T-helper 2 cell treated with Interferon-gamma antibody and Interleukin-4, amounts not matched to agents 5 μg/mL and 100 μg/mL, for 36 hours (primary cell): ENCODE data around the gene PPP1CA.
"Not testable (repeated sequence)": the region's sequence is repeated elsewhere in the genome, so short reads cannot be mapped to it uniquely, and the experiment has no call there.

Source experiments
- DNase-seq: peaks from one replicate; pipeline ENCODE4 v3.0.0; 2021; ENCODE audit warnings: low spot score
- H3K27ac Mint-ChIP-seq: one replicate; pipeline ENCODE4 v1.8.0; 2021; ENCODE audit warnings: mild to moderate bottlenecking, mixed read lengths
- H3K27me3 Mint-ChIP-seq: one replicate; pipeline ENCODE4 v1.8.0; 2021; ENCODE audit warnings: low read depth, mixed read lengths
- H3K36me3 Mint-ChIP-seq: one replicate; pipeline ENCODE4 v1.8.0; 2021; ENCODE audit warnings: low read depth, mixed read lengths
- H3K4me1 Mint-ChIP-seq: one replicate; pipeline ENCODE4 v1.8.0; 2021; ENCODE audit warnings: low read depth, mixed read lengths
- H3K4me3 Mint-ChIP-seq: one replicate; pipeline ENCODE4 v1.8.0; 2022; ENCODE audit warnings: mild to moderate bottlenecking, moderate library complexity, mixed read lengths
- H3K9me3 Mint-ChIP-seq: one replicate; pipeline ENCODE4 v1.8.0; 2021; ENCODE audit warnings: mixed read lengths

The PPP1CA gene

DNA sequence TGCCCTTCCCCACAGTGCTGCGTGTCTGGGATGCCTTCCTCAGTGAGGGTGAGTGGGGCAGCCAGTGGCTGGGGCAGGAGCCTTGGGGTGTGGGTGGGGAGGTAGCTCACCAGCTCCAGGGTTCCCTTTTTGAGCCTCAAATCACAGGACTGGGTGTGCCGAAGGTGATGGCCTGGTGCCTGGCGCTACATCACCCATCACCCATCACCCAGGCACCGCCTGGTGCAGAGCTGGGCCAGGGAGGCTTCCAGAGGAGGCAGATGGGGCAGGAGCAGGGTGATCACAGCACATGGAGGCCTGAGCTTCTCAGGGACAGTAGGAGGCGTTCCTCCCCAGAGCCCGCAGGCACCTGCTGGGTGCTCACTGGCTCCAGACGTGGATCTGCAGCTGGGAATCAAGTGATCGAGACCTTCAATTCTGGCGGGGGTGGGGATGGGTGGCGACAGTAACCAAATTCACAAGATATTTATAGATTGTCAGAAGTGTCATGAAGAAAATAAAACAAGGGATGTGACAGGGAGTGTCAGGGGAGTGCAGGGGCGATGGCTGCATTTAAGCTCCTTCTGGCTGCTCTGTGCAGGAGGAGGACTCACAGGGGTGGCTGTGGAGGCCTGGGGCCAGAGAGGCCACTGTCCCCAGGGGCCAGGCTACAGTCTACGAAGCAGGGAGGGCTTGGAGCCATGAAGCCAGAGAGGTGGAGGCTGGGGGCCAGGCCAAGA, 5.5 kb upstream of the PPP1CA start:
- Mint-ChIP-seq H3K27ac (peak overlapping the region; percentile 82), H3K4me3 (peak overlapping the region; percentile 94), H3K36me3 (peaks cover 59% of the 10 kb centered on the region)

DNA sequence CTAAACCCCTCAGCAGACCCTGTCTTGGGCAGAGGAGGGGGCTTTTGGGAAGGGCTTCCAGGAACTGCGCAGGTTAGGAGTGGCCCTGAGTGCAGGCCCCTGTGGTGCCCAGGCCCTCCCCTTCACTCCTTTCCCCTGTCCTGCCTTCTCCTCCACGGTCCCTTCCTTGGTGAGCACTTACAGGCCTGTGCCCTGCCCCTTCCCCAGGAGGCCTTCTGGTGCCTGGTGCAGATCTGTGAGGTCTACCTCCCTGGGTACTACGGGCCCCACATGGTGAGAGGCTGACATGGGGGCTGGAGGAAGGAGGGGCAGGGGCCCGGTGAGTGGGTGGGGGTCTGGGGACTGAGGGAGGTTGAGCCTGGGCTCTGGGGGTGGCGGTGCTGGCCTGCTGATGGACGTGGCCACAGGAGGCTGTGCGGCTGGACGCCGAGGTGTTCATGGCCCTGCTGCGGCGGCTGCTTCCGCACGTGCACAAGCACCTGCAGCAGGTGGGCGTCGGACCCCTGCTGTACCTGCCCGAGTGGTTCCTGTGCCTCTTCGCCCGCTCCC, 4.8 kb upstream of the PPP1CA start:
- H3K9me3 Mint-ChIP-seq = no peaks in the 10 kb centered on the region

More for the DNA sequence above, 5.5 kb upstream of the PPP1CA start:
- no peaks in the 10 kb centered on the region for H3K27me3 Mint-ChIP-seq
- DNase-seq = no peak
- H3K4me1 Mint-ChIP-seq = peaks cover 49% of the 10 kb centered on the region
- H3K9me3 Mint-ChIP-seq = no peaks in the 10 kb centered on the region

DNA sequence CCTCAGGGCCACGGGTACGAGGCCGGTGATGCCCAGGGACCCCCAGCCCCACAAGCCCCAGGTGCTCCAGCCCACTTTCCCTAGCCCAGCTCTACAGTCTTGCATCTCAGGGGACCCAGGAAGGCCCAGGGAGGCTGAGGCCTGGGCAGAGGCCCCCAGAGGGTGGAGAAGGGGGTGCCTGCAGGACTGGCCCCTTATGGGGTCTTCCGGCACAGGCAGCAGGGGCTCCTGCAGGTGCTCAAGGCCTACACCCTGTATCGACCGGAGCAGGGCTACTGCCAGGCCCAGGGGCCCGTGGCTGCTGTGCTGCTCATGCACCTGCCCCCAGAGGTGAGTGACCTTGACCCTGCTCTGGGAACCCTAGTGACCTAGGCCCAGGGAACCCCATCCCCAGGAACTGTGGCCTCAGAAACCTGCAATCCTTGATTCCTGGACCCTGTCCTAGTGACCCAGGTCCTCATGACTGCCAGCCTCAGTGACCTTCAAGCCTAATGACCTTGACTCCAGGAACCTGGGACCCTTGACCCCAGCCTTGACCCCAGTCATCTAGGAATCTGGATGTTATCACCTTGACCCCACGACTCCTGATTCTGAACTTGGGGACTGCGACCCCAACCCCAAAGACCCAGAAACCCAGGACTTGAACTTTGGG, 4.2 kb upstream of the PPP1CA start:
- Mint-ChIP-seq H3K4me3 (peak overlapping the region; percentile 94), H3K4me1 (peaks cover 45% of the 10 kb centered on the region), H3K9me3 (no peaks in the 10 kb centered on the region), H3K36me3 (peaks cover 56% of the 10 kb centered on the region), H3K27ac (peak overlapping the region; percentile 84), H3K27me3 (no peaks in the 10 kb centered on the region)
- no peak for DNase-seq

More for the DNA sequence above, 4.8 kb upstream of the PPP1CA start:
- peaks cover 49% of the 10 kb centered on the region for H3K4me1 Mint-ChIP-seq
- no peak for DNase-seq
- peak overlapping the region; percentile 94 for H3K4me3 Mint-ChIP-seq
- H3K27ac Mint-ChIP-seq = peak overlapping the region; percentile 82
- peaks cover 59% of the 10 kb centered on the region for H3K36me3 Mint-ChIP-seq
- H3K27me3 Mint-ChIP-seq = no peaks in the 10 kb centered on the region

DNA sequence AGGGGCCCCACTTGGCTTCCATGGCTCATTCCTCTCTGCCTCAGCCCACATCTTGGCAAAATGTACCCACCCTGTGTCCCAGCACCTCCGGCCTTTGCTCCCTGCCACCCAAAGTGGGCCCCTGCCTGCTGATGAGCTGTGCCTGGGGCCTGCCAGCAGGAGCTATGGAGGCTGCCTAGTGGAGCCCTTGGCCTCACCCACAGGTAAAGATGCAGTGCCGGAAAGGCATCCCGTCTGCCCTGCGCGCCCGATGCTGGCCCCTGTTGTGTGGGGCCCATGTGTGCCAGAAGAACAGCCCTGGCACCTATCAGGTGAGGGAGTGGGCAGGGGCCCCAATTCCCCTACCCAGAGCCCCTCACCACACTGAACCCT, 3.5 kb upstream of the PPP1CA start:
- Mint-ChIP-seq H3K4me1 (peaks cover 47% of the 10 kb centered on the region), H3K27me3 (no peaks in the 10 kb centered on the region), H3K36me3 (peaks cover 57% of the 10 kb centered on the region), H3K27ac (peak overlapping the region; percentile 84), H3K9me3 (no peaks in the 10 kb centered on the region), H3K4me3 (peak overlapping the region; percentile 94)
- DNase-seq = no peak

DNA sequence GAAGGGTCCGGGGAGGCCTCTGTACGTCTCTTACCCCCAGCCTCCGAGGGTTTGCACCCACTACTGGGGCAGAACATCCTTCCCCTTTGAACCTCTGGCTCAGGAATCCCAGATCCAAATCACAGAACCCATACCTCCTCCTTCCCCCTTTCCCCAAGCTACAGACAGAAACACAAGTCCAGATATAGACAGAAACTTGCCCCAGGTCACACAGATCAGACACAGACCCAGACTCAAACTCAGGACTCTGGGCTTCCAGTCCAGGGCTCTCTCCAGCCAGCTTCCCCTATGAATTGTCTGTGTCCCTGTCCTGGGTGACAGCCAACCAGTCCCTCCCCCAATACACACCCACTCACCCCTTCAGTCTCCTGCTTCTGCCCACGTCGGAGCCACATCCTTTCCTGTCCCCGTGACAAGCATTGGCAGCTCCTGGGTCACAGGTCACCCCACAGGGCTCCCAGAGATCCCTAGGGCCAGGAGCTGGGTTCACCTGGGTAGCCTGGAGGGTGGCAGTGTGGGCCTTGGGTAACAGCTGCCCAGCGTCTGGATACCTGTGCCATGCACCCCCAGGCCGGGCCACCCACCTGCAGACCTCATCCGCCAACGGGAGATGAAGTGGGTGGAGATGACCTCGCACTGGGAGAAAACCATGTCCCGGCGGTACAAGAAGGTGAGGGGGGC, 3.0 kb upstream of the PPP1CA start:
- Mint-ChIP-seq H3K4me1 (peaks cover 45% of the 10 kb centered on the region), H3K36me3 (peaks cover 57% of the 10 kb centered on the region), H3K4me3 (peak overlapping the region; percentile 94), H3K9me3 (no peaks in the 10 kb centered on the region), H3K27me3 (no peaks in the 10 kb centered on the region), H3K27ac (peak overlapping the region; percentile 84)
- peak; percentile 67 for DNase-seq

DNA sequence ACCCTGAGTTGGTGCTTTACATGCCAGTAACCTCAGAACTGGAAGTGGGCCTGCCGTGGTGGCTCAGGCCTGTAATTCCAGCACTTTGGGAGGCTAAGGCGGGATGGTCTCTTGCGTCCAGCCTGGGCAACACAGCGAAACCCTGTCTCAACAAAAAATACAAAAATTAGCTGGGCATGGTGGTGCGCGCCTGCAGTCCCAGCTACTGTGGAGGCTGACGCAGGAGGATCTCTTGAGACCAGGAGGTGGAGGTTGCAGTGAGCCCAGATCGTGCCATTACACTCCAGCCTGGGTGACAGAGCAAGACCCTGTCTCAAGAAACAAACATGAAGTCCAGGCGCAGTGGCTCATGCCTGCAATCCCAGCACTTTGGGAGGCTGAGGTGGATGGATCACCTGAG, 1.4 kb upstream of the PPP1CA start:
- peaks cover 61% of the 10 kb centered on the region for H3K36me3 Mint-ChIP-seq
- DNase-seq = not testable (repeated sequence)

DNA sequence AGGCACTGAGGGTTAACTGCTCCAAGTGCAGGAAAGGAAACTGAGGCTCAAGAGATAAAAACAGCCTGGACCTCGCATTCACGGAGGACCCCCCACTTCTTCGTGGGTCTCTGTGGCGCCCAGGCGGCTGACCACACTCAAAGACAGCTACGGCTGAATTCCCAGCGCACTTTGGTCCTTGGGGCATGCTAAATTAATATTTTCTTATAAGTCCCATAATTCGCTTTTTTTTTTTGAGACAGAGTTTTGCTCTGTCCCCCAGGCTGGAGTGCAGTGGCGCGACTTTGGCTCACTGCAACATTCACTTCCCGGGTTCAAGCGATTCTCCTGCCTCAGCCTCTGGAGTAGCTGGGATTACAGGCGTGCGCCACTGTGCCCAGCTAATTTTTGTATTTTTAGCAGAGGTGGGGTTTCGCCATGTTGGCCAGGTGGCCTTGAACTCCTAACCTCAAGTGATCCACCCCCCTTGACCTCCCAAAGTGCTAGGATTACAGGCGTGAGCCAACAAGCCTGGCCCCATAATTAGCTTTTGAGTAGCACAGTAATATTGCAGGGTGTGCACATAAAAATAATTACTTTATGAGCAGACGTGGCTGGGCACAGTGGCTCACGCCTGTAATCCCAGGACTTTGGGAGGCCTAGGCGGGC, 658 bp upstream of the PPP1CA start:
- Mint-ChIP-seq H3K36me3 (peaks cover 61% of the 10 kb centered on the region), H3K4me1 (peaks cover 35% of the 10 kb centered on the region), H3K27ac (peak overlapping the region; percentile 84), H3K4me3 (peak overlapping the region; percentile 74)
- H3K27me3 Mint-ChIP-seq, H3K9me3 Mint-ChIP-seq, DNase-seq: not testable (repeated sequence)

More for the DNA sequence above, 1.4 kb upstream of the PPP1CA start:
- H3K27me3 Mint-ChIP-seq, H3K9me3 Mint-ChIP-seq: not testable (repeated sequence)
- peaks cover 36% of the 10 kb centered on the region for H3K4me1 Mint-ChIP-seq
- peak overlapping the region; percentile 84 for H3K27ac Mint-ChIP-seq
- peak overlapping the region; percentile 94 for H3K4me3 Mint-ChIP-seq

DNA sequence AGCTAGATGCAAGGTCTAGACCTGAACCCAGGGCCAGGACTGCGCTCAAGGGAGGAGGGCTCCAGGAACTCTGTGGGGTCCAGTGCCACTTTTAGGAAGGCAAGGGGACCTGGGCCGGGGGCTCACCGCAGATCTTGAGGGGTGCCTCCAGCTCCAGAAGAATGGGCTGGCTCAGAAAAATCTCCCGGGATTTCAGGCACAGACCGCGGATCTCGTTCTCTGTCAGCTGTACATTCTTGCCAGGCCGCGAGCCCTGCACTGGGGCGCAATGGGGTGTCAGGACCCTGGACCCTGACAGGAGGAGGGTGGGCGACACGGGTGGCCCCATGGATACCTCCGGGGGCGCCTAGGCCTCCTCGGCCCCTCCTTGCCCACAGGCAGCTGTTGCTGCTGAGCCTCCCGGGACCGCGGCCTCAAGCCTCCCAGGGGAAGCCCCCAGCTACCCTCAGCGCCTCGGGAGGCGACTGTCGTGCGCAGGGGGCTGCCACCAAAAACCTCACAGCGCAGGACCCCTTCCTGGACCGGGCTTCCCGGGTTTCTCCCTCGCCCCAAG, 640 bp downstream of the PPP1CA start:
- H3K27ac Mint-ChIP-seq = no peak overlapping the region
- H3K4me3 Mint-ChIP-seq = peak overlapping the region; percentile 90
- peaks cover 34% of the 10 kb centered on the region for H3K4me1 Mint-ChIP-seq
- H3K36me3 Mint-ChIP-seq = peaks cover 59% of the 10 kb centered on the region
- no peaks in the 10 kb centered on the region for H3K9me3 Mint-ChIP-seq
- no peak for DNase-seq
- no peaks in the 10 kb centered on the region for H3K27me3 Mint-ChIP-seq

DNA sequence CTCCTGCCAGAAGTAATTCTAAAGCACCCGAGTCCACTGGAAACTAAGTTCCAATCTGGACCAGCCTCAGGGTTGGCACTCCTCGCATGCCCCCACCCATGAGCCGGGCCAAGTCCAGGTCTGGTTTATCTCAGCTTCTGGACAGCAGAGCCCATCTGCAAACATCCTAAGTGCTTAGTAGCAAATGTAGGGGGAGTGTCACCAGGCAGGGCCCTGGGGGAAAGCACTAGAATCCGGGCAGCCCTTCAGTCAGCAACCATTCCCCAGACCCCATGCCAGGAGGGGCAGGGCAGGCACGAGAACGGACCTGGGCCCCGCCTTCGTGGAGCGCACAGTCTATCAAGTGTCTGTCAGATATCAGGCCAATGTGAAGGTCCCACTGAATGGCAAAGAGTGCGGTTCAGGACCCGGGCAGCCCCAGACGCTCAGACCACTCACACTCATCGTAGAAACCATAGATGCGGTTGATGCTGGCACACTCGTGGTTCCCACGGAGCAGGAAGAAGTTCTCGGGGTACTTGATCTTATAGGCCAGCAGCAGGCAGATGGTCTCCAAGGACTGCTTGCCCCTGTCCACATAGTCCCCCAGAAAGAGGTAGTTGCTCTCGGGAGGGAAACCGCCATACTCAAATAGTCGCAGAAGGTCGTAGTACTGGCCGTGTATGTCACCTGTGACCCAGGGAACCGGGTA, 1.3 kb downstream of the PPP1CA start:
- no peaks in the 10 kb centered on the region for H3K27me3 Mint-ChIP-seq
- peak overlapping the region; percentile 90 for H3K4me3 Mint-ChIP-seq
- H3K9me3 Mint-ChIP-seq = no peaks in the 10 kb centered on the region
- H3K36me3 Mint-ChIP-seq = peaks cover 55% of the 10 kb centered on the region
- H3K27ac Mint-ChIP-seq = peak overlapping the region; percentile 69
- DNase-seq = no peak
- H3K4me1 Mint-ChIP-seq = peaks cover 30% of the 10 kb centered on the region

DNA sequence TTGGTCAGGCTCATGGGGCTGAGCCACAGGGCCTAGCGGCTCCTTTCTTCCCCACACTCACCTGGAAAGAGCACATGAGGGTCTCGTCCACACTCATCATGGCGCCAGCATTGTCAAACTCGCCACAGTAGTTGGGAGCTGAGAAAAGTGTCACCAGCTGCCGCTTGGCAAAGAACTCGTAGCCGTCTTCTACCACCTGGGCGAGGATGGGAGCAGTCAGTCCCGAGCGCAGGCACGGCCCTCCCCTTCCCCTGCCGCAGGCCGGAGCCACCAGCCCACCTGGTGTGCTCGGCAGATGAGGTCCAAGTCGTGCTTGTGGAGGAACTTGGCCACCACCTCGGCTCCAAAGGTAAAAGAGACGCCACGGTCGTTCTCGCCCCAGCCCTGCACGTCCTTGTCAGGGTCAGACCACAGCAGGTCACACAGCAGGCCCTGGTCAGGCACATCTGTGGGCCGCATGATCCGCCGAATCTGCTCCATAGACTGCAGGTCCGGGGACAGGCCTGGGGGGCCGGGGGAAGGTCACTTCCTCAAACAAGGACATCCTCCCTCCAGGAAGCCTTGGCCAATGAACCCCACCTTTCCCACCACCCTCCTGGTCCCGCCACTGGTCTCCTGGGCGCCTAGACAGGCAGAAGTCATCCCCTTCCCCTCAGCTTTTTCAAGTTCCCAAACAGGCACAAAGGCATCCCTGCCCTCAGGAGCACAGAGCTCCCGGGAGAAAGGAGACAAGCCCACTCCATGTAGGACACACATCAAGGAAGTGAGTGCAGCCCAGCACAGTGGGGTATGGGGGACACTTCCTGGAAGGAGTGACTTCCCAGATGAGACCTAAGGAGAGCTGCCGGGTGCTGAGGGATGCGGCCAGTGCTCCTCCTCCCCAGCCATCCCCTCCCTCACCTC, 2.7 kb downstream of the PPP1CA start:
- Mint-ChIP-seq H3K4me1 (peaks cover 27% of the 10 kb centered on the region), H3K36me3 (peaks cover 48% of the 10 kb centered on the region), H3K27me3 (no peaks in the 10 kb centered on the region), H3K4me3 (peak overlapping the region; percentile 51), H3K27ac (peak overlapping the region; percentile 31), H3K9me3 (no peaks in the 10 kb centered on the region)
- DNase-seq = no peak

DNA sequence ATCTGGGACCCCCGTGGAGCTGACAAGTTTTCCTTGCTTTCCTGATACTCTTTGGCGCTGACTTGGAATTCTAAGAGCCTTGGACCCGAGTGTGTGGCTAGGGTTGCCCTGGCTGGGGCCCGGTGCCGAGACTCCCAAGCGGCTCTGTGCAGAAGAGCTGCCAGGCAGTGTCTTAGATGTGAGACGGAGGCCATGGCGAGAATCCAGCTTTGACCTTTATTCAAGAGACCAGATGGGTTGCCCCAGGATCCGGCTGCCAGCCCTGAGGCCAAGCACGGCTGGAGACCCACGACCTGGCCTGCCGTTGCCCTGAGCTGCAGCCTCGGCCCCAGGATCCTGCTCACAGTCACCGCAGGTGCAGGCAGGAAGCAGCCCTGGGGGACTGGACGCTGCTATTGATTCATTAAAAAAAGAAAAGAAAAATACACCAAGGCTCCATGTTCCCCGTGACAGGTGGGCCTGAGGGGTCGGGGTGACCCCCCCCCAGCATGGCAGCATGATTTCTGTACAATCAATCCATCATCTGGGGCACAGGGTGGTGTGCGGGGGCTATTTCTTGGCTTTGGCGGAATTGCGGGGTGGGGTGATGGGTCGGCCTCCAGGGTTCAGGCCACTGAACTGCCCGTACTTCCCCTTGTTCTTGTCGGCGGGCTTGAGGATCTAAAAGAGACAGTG, 3.5 kb downstream of the PPP1CA start:
- Mint-ChIP-seq H3K9me3 (no peaks in the 10 kb centered on the region), H3K4me1 (peaks cover 28% of the 10 kb centered on the region), H3K4me3 (peak overlapping the region; percentile 45), H3K27ac (peak overlapping the region; percentile 67), H3K27me3 (no peaks in the 10 kb centered on the region), H3K36me3 (peaks cover 49% of the 10 kb centered on the region)
- DNase-seq = no peak

DNA sequence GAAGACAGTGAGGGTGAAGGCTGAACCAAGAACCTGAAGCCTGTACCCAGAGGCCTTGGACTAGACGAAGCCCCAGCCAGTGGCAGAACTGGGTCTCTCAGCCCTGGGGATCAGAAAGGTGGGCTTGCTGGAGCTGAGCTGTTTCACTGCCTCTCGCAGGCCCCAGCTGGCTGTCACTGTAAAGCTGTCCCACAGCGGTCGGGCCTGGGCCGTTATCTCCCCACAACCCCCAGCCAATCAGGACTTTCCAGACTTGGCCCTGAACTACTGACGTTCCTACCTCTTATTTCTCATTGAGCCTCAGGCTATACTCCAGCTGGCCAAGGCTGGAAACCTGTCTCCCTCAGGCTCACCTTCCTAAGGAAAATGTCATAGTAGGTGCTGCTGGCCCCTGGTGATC, 4.1 kb downstream of the PPP1CA start:
- H3K4me3 Mint-ChIP-seq = peak overlapping the region; percentile 45
- H3K27ac Mint-ChIP-seq = peak overlapping the region; percentile 31
- peaks cover 52% of the 10 kb centered on the region for H3K36me3 Mint-ChIP-seq
- DNase-seq = no peak
- H3K9me3 Mint-ChIP-seq = no peaks in the 10 kb centered on the region
- H3K4me1 Mint-ChIP-seq = peaks cover 31% of the 10 kb centered on the region
- H3K27me3 Mint-ChIP-seq = no peaks in the 10 kb centered on the region
